ENCODE measurements around the gene UGT2A2. TPM values are rescaled to one million over a fixed set of nuclear protein-coding genes. Genes with fewer than 3 reads are reported as not detected.

UGT2A2 gene
- total and polyA plus RNA-seq, 7 donors = not detected

DNA sequence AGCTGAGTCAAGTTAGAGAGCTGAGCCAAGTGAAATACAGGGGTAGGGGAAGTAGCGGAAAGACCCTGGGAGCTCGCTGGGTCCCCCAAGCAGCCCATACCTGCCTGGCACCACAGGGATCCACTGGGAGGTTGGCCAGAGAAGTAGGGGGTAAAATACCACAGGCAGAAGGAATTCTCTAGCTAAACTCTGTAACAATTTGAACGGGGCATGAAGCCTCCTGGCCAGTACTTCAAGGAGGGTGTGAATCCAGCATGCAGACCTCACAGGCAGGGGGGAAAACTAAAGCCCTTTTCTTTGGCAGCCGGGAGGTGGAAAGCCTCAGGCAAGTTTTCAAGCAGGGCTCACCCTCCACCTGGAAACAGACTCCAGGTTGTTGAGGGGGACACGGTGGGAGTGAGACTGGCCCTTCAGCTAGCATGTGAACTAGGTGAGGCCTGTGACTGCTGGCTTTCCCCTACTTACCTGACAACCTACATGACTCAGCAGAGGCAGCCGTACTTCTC, 17.3 kb upstream of the UGT2A2 start:
- H3K9me3 ChIP-seq = no peaks in the 10 kb centered on the region
- H3K4me1 ChIP-seq = no peaks in the 10 kb centered on the region
- H3K27ac ChIP-seq = no peak overlapping the region
- 69 to 74% (median 72%) methylated on average over 6 of the region's 6 CpGs for WGBS, 3 donors
- ATAC-seq (no peak), DNase-seq (no peak)
- intact Hi-C loops (cut with DNase I) = no loop called here
- no peaks in the 10 kb centered on the region for H3K27me3 ChIP-seq (ENCODE audit: insufficient read depth in 3 of 3, low read length in 2 of 3)
- H3K4me3 ChIP-seq = no peak overlapping the region
- TF ChIP-seq CTCF (IDR thresholded peaks at IDR 0.05) = no peak
- no peaks in the 10 kb centered on the region for H3K36me3 ChIP-seq (ENCODE audit: insufficient read depth in 1 of 2, low read depth in 1 of 2)

- DNase-seq (no peak), ATAC-seq (no peak)
- no peak for TF ChIP-seq CTCF (IDR thresholded peaks at IDR 0.05)
- intact Hi-C loops (cut with DNase I) = no loop called here
- Histone ChIP-seq H3K9me3 (no peaks in the 10 kb centered on the region), H3K4me1 (no peaks in the 10 kb centered on the region), H3K4me3 (no peak within 1 kb of the TSS), H3K27me3 (ENCODE audit: insufficient read depth in 3 of 3, low read length in 2 of 3) (no peaks in the 10 kb centered on the region), H3K27ac (no peak within 1 kb of the TSS), H3K36me3 (ENCODE audit: insufficient read depth in 1 of 2, low read depth in 1 of 2) (no peaks in the 10 kb centered on the region)
- 73 to 84% (median 83%) methylated on average over 1 of the region's 1 CpG for WGBS, 3 donors
Observed at GRCh38 chr4:69653147-69653546, 13.7 kb upstream of the UGT2A2 start, which contains the start of gene UGT2A1. TSS of gene UGT2A1 (minus strand) at chr4:69653247. CDS start at chr4:69647644, 5,603 bp downstream.

- Histone ChIP-seq H3K36me3 (ENCODE audit: insufficient read depth in 1 of 2, low read depth in 1 of 2) (no peaks in the 10 kb centered on the region), H3K27ac (no peak overlapping the region), H3K27me3 (ENCODE audit: insufficient read depth in 3 of 3, low read length in 2 of 3) (no peaks in the 10 kb centered on the region), H3K4me1 (no peaks in the 10 kb centered on the region), H3K4me3 (no peak overlapping the region), H3K9me3 (no peaks in the 10 kb centered on the region)
- TF ChIP-seq CTCF (IDR thresholded peaks at IDR 0.05) = no peak
- no peak for ATAC-seq
- WGBS, 3 donors = 40 to 88% (median 62%) methylated on average over 3 of the region's 3 CpGs
- no peak for DNase-seq
- intact Hi-C loops (cut with DNase I) = no loop called here
Observed at GRCh38 chr4:69650872-69651271, 11.4 kb upstream of the UGT2A2 start.

DNA sequence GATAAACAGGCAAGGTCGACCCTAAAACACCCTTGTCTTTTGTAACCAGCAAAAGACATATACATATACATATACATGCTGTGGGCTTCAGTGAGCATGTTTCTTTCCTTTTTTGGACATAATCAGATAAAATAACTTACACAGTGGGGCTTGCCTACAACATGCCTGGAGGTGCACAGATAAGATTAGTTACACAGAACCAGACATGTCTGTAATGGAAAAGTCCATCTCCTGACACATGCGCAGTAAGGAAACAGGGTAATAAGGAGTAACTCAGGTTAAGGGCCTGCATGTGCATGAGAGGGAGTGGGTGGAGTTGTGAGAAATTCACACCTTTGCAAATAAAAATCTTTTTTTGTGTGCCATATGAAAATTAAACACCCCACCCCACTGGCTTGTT, 10.2 kb upstream of the UGT2A2 start:
- DNase-seq (no peak), ATAC-seq (no peak)
- H3K4me3 ChIP-seq = no peak overlapping the region
- no peak for TF ChIP-seq CTCF (IDR thresholded peaks at IDR 0.05)
- no peak overlapping the region for H3K27ac ChIP-seq
- intact Hi-C loops (cut with DNase I) = no loop called here
- no peaks in the 10 kb centered on the region for H3K9me3 ChIP-seq
- WGBS, 3 donors = 69 to 82% (median 79%) methylated on average over 2 of the region's 2 CpGs
- H3K36me3 ChIP-seq (ENCODE audit: insufficient read depth in 1 of 2, low read depth in 1 of 2) = no peaks in the 10 kb centered on the region
- no peaks in the 10 kb centered on the region for H3K27me3 ChIP-seq (ENCODE audit: insufficient read depth in 3 of 3, low read length in 2 of 3)
- no peaks in the 10 kb centered on the region for H3K4me1 ChIP-seq

DNA sequence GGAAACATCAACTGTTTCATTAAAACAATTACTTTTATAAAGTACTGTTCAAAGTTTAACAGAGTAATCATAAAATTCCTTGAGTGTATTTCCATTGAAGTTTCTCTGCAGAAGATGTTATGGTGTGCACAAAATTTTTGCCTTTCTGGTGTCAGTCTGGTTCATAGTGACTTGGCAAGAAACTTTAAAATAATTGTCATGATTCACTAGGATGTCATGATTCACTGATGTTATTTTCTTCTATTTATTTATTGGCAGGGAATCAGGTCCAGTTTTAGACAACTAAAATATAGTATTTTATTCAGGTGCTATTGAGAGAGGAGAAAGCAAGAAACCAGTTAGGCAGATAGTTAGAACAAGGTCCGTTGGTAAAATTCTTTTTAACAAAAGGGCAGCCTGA, 9.8 kb upstream of the UGT2A2 start:
- ATAC-seq (no peak), DNase-seq (no peak)
- H3K4me3 ChIP-seq = no peak overlapping the region
- WGBS, 3 donors = 49 to 62% (median 56%) methylated on average over 1 of the region's 1 CpG
- no peaks in the 10 kb centered on the region for H3K36me3 ChIP-seq (ENCODE audit: insufficient read depth in 1 of 2, low read depth in 1 of 2)
- no peaks in the 10 kb centered on the region for H3K4me1 ChIP-seq
- no peak for TF ChIP-seq CTCF (IDR thresholded peaks at IDR 0.05)
- intact Hi-C loops (cut with DNase I) = no loop called here
- H3K27me3 ChIP-seq (ENCODE audit: insufficient read depth in 3 of 3, low read length in 2 of 3) = no peaks in the 10 kb centered on the region
- no peaks in the 10 kb centered on the region for H3K9me3 ChIP-seq
- H3K27ac ChIP-seq = no peak overlapping the region

All from psoas muscle (tissue), 8 donors.